ENCODE data around the gene MAN1C1.

The MAN1C1 gene

DNA sequence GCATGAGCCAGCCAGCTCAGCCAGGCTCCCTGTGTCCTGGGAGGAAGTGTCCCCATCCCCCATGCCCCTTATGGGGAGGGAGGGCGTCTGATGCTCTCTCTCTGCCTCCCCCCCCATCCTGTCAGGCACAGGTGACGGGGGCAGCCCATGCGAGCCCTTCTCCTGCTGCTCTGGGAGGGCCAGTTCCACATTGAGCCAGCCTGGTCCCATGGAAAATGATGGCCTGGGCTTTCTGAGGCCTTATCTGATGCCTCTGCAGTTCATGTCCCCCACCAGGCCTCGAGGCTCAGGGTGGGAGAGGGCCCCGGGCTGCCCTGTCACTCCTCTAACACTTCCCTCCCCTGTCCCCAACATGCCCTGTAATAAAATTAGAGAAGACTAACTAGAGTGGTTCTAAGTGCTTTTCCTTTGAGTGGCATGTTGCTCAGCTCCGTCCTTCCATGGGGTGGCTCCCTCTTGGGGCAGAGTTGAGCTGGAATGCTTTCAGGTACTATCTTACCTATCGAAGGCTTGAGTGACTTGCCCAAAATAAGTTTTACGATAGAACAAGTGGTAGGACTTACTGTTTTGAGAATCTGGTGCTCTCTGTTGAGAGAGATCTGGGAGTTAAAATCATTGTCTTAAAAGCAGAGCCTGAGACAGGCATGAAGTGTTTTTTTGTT is 201.4 kb downstream of the MAN1C1 start:
- no peak for DNase-seq (ENCODE audit: low read depth in 2 of 2)

- no peak for DNase-seq (ENCODE audit: low read depth in 2 of 2)
These were observed 202.0 kb downstream of the MAN1C1 start for GRCh38 chr1:25818569-25818968.

GRCh38 chr1:25819491-25820246 is 203.1 kb downstream of the MAN1C1 start, which contains the start of gene MTFR1L:
TSS of gene MTFR1L (plus strand) at chr1:25819954. CDS start at chr1:25823105, 3,151 bp downstream.
- peak; percentile 89 to 90 for DNase-seq (ENCODE audit: low read depth in 2 of 2)

- peak; percentile 41 to 46 for DNase-seq (ENCODE audit: low read depth in 2 of 2)
These were observed 203.9 kb downstream of the MAN1C1 start for GRCh38 chr1:25820247-25821111.

- DNase-seq (ENCODE audit: low read depth in 2 of 2): no peak
These were observed 204.5 kb downstream of the MAN1C1 start for GRCh38 chr1:25821112-25821476.

GRCh38 chr1:25821630-25822091 is 205.1 kb downstream of the MAN1C1 start:
- DNase-seq (ENCODE audit: low read depth in 2 of 2): no peak

DNA sequence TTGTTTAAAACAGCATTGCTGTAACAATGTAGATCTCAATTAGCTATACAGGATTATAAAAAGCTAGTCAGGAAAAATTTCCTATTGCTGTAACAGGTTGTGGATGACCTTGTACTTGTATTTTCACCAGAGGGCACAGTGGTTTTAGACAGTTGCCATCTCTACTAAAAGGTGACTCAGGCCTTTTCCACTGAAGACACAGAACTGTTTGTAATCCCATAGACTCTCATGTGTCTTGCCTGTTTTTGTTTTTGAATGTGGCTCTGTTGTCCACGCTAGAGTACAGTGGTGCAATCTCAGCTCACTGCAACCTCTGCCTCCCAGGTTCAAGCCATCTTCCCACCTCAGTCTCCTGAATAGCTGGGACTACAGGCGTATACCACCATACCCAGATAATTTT is 209.0 kb downstream of the MAN1C1 start:
- DNase-seq (ENCODE audit: low read depth in 2 of 2): no peak

DNA sequence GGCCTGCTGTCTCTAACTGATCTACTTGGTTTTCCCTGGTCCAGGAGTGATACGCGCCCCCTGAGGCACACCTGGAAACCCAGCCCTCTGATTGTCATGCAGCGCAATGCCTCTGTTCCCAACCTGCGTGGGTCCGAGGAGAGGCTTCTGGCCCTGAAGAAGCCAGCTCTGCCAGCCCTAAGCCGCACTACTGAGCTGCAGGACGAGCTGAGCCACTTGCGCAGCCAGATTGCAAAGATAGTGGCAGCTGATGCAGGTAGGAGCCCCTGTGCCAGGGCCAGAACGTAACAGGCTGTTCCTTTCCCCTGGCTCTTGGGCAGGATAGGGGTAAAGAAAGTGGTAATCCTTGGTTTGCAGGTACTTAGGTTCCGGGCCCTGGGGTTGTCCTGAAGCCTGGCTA is 210.0 kb downstream of the MAN1C1 start:
- DNase-seq (ENCODE audit: low read depth in 2 of 2): no peak

DNA sequence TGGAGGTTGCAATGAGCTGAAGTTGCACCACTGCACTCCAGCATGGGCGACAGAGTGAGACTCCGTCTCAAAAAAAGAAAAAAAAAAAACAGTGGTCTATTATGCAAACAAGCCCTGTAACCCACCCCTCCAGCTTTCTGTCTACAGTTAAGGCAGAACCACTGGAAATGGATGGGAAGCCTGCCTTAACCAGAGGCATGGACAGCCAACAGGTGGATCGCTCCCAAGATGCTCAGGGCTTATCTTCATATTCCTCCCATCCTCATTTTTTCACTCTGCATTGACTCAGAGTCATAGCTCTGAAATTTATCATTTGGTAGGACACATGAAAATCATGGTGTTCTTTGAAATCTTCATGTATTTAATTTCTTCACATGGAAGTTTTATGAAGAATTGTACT is 211.9 kb downstream of the MAN1C1 start:
- DNase-seq (ENCODE audit: low read depth in 2 of 2): no peak

- no peak for DNase-seq (ENCODE audit: low read depth in 2 of 2)
These were observed 212.5 kb downstream of the MAN1C1 start for GRCh38 chr1:25829046-25829445.

DNA sequence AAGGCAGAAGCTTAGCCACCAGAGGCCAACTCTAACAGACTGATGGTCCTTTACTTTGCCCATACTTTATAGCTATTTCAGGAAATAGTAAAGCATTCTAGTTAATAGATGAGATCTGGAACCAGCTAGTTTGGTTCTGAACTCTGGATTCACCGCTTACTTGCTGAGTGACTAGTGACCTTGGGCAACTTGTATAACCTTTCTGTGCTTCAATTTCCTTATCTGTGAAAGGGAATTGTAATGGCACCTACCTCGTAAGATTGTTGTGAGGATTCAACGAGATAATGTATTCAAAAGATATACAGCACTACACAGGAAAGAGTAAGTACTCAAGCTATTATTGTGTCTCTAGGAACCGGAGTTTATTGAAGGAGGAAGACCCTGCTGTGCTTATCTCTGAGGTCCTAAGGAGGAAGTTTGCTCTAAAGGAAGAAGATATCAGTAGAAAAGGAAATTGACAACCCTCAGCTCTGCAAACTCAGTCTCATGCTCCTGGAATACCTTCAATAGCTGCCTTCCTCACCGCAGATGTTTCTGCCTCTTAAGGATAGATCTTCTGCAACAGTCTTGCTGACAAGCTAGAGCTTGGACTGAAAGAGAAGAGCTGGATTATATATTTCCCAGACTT is 215.1 kb downstream of the MAN1C1 start:
- DNase-seq (ENCODE audit: low read depth in 2 of 2): no peak

GRCh38 chr1:25832336-25833037 is 215.9 kb downstream of the MAN1C1 start:
- no peak for DNase-seq (ENCODE audit: low read depth in 2 of 2)

DNA sequence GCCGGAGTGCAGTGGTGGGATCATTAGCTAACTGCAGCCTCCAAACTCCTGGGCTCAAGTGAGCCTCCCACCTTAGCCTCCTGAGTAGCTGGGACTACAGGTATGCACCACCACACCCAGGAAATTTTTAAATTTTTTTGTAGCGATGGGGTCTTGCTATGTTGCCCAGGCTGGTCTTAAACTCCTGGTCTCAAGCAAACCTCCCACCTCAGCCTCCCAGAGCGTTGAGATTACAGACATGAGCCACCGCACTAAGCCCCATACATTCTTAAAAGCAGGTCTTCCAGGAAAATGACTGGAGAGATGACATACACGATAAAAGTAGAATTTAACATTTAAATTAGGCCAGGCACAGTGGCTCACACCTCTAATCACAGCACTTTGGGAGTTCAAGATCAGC is 216.6 kb downstream of the MAN1C1 start:
- no peak for DNase-seq (ENCODE audit: low read depth in 2 of 2)

Measured in stimulated activated CD4-positive, alpha-beta T cell treated with anti-CD3 and anti-CD28 coated beads, Interleukin-1b, Interleukin-23, amount 100 ng/mL, for 4 hours (primary cell).